BE2C (cell line): ENCODE measurements around the gene MSH3.
A peak's percentile ranks its signal among the peaks of the same experiment; 100 is the strongest.

Experiments used
- DNase-seq: peaks from one replicate; pipeline ENCODE4 v3.0.0-alpha.2; 2020
- H3K27me3 ChIP-seq: fragments of 250-450 bp; sonication (Bioruptor Pico); 2 replicates; pipeline ENCODE4 v1.5.1; 2020; ENCODE audit warnings: mild to moderate bottlenecking
- H3K36me3 ChIP-seq: fragments of 250-450 bp; sonication (Bioruptor Pico); 2 replicates; pipeline ENCODE4 v1.5.1; 2020; ENCODE audit warnings: mild to moderate bottlenecking
- H3K4me1 ChIP-seq: fragments of 250-450 bp; sonication (Bioruptor Pico); 2 replicates; pipeline ENCODE4 v1.5.1; 2020
- H3K4me3 ChIP-seq: 2 replicates; pipeline ENCODE4 v1.5.1; 2011; ENCODE audit warnings: low read depth, low read length
- H3K9me3 ChIP-seq: fragments of 250-450 bp; sonication (Bioruptor Pico); 2 replicates; pipeline ENCODE4 v1.5.1; 2020
- CTCF ChIP-seq: IDR thresholded peaks from 2 replicates; pipeline ENCODE4 v1.5.1; 2012; ENCODE audit warnings: mild to moderate bottlenecking, low read depth, low read length

The MSH3 gene

GRCh38 chr5:80644900-80645299 lies 9.6 kb upstream of the MSH3 start:
- no peaks in the 10 kb centered on the region for H3K9me3 ChIP-seq
- no peak for TF ChIP-seq CTCF
- H3K36me3 ChIP-seq, result peaks cover 59% of the 10 kb centered on the region
- H3K4me3 ChIP-seq, result no peak overlapping the region
- no peaks in the 10 kb centered on the region for H3K27me3 ChIP-seq
- no peak for DNase-seq
- H3K4me1 ChIP-seq, result no peaks in the 10 kb centered on the region

- Histone ChIP-seq H3K27me3 (no peaks in the 10 kb centered on the region), H3K36me3 (peaks cover 41% of the 10 kb centered on the region)
These were observed 7.5 kb upstream of the MSH3 start for GRCh38 chr5:80646926-80647325.

GRCh38 chr5:80653502-80653901 lies 950 bp upstream of the MSH3 start:
- TF ChIP-seq CTCF, result no peak
- H3K9me3 ChIP-seq, result no peaks in the 10 kb centered on the region
- H3K4me1 ChIP-seq, result no peaks in the 10 kb centered on the region
- H3K27me3 ChIP-seq, result no peaks in the 10 kb centered on the region
- no peak for DNase-seq
- H3K36me3 ChIP-seq, result peaks cover 15% of the 10 kb centered on the region
- peak overlapping the region; percentile 68 for H3K4me3 ChIP-seq

More at GRCh38 chr5:80646926-80647325, 7.5 kb upstream of the MSH3 start:
- H3K4me1 ChIP-seq, result no peaks in the 10 kb centered on the region
- no peak for TF ChIP-seq CTCF
- no peak for DNase-seq
- no peaks in the 10 kb centered on the region for H3K9me3 ChIP-seq
- H3K4me3 ChIP-seq, result no peak overlapping the region

- Histone ChIP-seq H3K36me3 (peaks cover 15% of the 10 kb centered on the region), H3K27me3 (no peaks in the 10 kb centered on the region), H3K4me3 (peak overlapping the region; percentile 68), H3K4me1 (no peaks in the 10 kb centered on the region), H3K9me3 (no peaks in the 10 kb centered on the region)
- no peak for DNase-seq
- no peak for TF ChIP-seq CTCF
These were observed 430 bp upstream of the MSH3 start for GRCh38 chr5:80654054-80654390.

GRCh38 chr5:80655231-80655774 lies 851 bp downstream of the MSH3 start:
- Histone ChIP-seq H3K4me3 (peak overlapping the region; percentile 75), H3K4me1 (no peaks in the 10 kb centered on the region), H3K9me3 (no peaks in the 10 kb centered on the region), H3K27me3 (no peaks in the 10 kb centered on the region), H3K36me3 (peaks cover 13% of the 10 kb centered on the region)
- DNase-seq, result no peak
- TF ChIP-seq CTCF, result no peak

- H3K36me3 ChIP-seq, result peaks cover 13% of the 10 kb centered on the region
- H3K4me1 ChIP-seq, result no peaks in the 10 kb centered on the region
- H3K4me3 ChIP-seq, result no peak overlapping the region
- TF ChIP-seq CTCF, result peak; percentile 38
- DNase-seq, result no peak
- no peaks in the 10 kb centered on the region for H3K27me3 ChIP-seq
- H3K9me3 ChIP-seq, result no peaks in the 10 kb centered on the region
These were observed 2.0 kb downstream of the MSH3 start for GRCh38 chr5:80656425-80656824.
